ENCODE results near the gene SZRD1. TPM values are rescaled to one million over a fixed set of nuclear protein-coding genes. Genes with fewer than 3 reads are reported as not detected.

Gene SZRD1
- total RNA-seq, 4 donors from 2014 or later, result 41.7 to 88.4 (median 50.4) TPM

- TF ChIP-seq, protein P1, sequence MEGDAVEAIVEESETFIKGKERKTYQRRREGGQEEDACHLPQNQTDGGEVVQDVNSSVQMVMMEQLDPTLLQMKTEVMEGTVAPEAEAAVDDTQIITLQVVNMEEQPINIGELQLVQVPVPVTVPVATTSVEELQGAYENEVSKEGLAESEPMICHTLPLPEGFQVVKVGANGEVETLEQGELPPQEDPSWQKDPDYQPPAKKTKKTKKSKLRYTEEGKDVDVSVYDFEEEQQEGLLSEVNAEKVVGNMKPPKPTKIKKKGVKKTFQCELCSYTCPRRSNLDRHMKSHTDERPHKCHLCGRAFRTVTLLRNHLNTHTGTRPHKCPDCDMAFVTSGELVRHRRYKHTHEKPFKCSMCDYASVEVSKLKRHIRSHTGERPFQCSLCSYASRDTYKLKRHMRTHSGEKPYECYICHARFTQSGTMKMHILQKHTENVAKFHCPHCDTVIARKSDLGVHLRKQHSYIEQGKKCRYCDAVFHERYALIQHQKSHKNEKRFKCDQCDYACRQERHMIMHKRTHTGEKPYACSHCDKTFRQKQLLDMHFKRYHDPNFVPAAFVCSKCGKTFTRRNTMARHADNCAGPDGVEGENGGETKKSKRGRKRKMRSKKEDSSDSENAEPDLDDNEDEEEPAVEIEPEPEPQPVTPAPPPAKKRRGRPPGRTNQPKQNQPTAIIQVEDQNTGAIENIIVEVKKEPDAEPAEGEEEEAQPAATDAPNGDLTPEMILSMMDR (IDR thresholded peaks at IDR 0.05; ENCODE audit: low read depth), result no peak
These were observed 18.8 kb downstream of the SZRD1 start for GRCh38 chr1:16385659-16386453.

DNA sequence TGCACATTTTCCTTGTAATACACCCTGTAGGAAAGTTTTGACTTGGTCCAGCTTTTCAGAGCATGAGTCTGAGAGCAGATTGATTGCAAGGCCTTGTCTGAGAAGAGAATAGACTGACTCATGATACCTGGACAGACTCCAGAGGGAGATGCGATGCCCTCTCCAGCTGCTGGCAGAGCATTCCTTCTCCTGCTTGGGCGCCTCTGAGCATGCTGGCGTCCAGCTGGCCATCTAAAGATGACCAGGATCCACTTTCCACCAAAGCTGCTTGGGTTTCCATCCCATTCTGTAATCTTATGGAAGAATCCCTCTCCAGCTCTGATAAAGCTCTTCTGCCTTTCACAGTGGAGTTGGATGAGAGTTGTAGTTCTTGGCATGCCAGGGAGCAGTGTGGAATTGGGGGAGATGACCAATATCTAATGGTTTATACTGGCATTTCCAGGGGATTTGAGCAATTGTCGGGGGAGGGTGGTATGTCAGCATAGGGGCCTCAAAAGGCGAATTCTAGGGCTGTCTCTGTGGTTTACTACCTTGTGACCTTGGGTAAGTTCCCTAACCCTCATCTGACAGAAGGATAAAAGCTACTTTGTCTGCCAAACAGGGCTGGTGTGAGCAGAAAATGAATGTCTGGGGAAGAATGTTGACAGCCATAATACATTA, 19.5 kb downstream of the SZRD1 start:
- TF ChIP-seq, protein P1 (IDR thresholded peaks at IDR 0.05; ENCODE audit: low read depth), result no peak

GRCh38 chr1:16387201-16388188, 20.5 kb downstream of the SZRD1 start:
- TF ChIP-seq, protein P1 (IDR thresholded peaks at IDR 0.05; ENCODE audit: low read depth), result no peak

DNA sequence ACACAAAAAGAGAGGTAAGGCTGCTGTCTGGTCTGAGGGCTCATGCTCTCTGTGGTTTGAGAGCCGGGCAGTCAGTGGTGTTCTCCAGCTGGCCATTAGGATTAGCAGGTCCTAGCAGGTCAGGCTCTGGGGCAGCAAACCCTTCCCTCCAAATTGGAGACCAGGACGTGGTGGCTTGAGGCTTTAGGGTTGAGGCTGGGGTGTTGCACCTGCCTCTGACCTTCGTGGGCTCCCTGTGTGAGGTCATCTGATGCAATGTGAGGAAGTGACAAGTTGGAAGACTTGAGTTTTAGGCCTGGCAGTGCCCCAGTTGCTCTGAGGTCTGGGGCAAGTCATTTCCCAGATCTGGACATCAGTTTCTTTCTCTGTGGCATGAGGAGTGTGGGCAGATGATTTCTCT, 24.4 kb downstream of the SZRD1 start:
- TF ChIP-seq, protein P1 (IDR thresholded peaks at IDR 0.05; ENCODE audit: low read depth), result no peak

DNA sequence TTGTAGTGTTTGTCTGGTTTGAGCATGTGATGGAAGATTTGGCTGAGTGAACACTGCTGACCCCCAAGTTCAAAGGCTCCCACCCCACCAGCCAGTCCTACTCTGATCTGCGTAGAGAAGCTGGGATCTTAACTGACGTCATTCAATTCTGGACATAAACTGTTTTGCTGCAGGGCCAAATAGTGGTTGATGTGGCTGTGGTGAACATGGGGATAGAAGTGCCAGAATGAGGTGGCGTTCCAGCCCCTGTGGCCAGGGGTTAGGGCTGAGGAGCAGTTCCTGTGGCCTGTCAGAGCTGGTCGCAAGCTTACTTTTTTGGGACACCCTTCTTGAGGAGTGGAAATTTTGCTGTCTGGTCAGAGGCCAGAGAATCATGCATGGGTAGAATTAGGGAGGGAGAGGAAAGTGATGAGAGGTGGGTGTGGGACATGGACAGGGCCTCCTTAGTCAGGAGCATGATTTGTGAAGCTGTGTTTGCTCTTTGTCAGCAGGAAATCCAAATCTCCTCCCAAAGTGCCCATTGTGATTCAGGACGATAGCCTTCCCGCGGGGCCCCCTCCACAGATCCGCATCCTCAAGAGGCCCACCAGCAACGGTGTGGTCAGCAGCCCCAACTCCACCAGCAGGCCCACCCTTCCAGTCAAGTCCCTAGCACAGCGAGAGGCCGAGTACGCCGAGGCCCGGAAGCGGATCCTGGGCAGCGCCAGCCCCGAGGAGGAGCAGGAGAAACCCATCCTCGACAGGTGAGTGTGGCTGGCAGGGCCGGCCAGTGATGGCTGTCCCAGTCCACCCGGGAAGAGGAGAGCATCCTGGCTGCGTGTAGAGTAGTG, 25.9 kb downstream of the SZRD1 start:
- TF ChIP-seq, protein P1 (IDR thresholded peaks at IDR 0.05; ENCODE audit: low read depth), result no peak

- TF ChIP-seq, protein P1 (IDR thresholded peaks at IDR 0.05; ENCODE audit: low read depth), result no peak
These were observed 26.8 kb downstream of the SZRD1 start for GRCh38 chr1:16393570-16394521.

Data from subcutaneous adipose tissue (tissue), 4 donors.